CD4-positive, alpha-beta T cell (primary cell): Measurements from ENCODE around the gene SKAP1. TPM values are rescaled to one million over a fixed set of nuclear protein-coding genes. Genes with fewer than 3 reads are reported as not detected.
"Not testable (repeated sequence)": the region's sequence is repeated elsewhere in the genome, so short reads cannot be mapped to it uniquely, and the experiment has no call there.

Source experiments
- ATAC-seq: fragments of 200-7000 bp; cut with Tn5 transposase; one replicate; pipeline ENCODE4 v1.10.0; 2022; ENCODE audit warnings: mild to moderate bottlenecking; ENCODE audit not compliant: poor library complexity
- CTCF ChIA-PET: fragments of 350-600 bp; sonication (Branson Sonifier 250); formaldehyde crosslinking; loops from one replicate; lab custom pipeline; 2021; ENCODE audit warnings: antibody characterized with exemption, inconsistent platforms; lab: Charles Lee
- POLR2A ChIA-PET: fragments of 350-600 bp; sonication (Branson Sonifier 250); formaldehyde crosslinking; loops from one replicate; lab custom pipeline; 2021; ENCODE audit warnings: antibody characterized with exemption, inconsistent platforms; lab: Charles Lee
- DNase-seq, 14 experiments: peaks; one replicate each; pipeline ENCODE4 v3.0.0-alpha.2; 2013 to 2020; ENCODE audit warnings: mixed read lengths in 2 of 14
- H3K27ac ChIP-seq, 2 donors: one replicate each; pipeline versions ENCODE4 v1.5.1 to v1.7.0; 2013; ENCODE audit warnings: low read length in 2 of 2, low read depth in 1 of 2, mild to moderate bottlenecking in 1 of 2
- H3K27me3 ChIP-seq, 2 experiments: 1 replicate in 1 of 2; 2 replicates in 1 of 2; pipeline versions ENCODE4 v1.6.1 to v1.7.0; 2013; ENCODE audit warnings: low read length in 2 of 2, control low read depth in 1 of 2, mild to moderate bottlenecking in 1 of 2, moderate library complexity in 1 of 2; ENCODE audit not compliant: insufficient read depth in 2 of 2, control insufficient read depth in 1 of 2
- H3K36me3 ChIP-seq: one replicate; pipeline ENCODE4 v1.6.1; 2013; ENCODE audit warnings: low read length, control low read depth; ENCODE audit not compliant: insufficient read depth
- H3K4me1 ChIP-seq: one replicate; pipeline ENCODE4 v1.6.1; 2013; ENCODE audit warnings: low read length, control low read depth; ENCODE audit not compliant: insufficient read depth
- H3K4me3 ChIP-seq: one replicate; pipeline ENCODE4 v1.5.1; 2013; ENCODE audit warnings: mild to moderate bottlenecking, low read length, moderate library complexity
- H3K9me3 ChIP-seq, 2 experiments: 1 replicate in 1 of 2; 2 replicates in 1 of 2; pipeline versions ENCODE4 v1.6.1 to v1.7.0; 2013; ENCODE audit warnings: low read length in 2 of 2, mild to moderate bottlenecking in 2 of 2, control low read depth in 1 of 2, moderate library complexity in 1 of 2; ENCODE audit not compliant: control insufficient read depth in 1 of 2, insufficient read depth in 1 of 2
- H3K27ac Mint-ChIP-seq: one replicate; pipeline ENCODE4 v1.8.0; 2020; ENCODE audit warnings: mixed read lengths
- H3K27me3 Mint-ChIP-seq: one replicate; pipeline ENCODE4 v1.8.0; 2021; ENCODE audit warnings: mixed read lengths
- H3K36me3 Mint-ChIP-seq: one replicate; pipeline ENCODE4 v1.8.0; 2021; ENCODE audit warnings: low read depth, mixed read lengths
- H3K4me1 Mint-ChIP-seq: one replicate; pipeline ENCODE4 v1.8.0; 2021; ENCODE audit warnings: low read depth, mixed read lengths
- H3K4me3 Mint-ChIP-seq: one replicate; pipeline ENCODE4 v1.8.0; 2020; ENCODE audit warnings: mild to moderate bottlenecking, mixed read lengths
- H3K9me3 Mint-ChIP-seq: one replicate; pipeline ENCODE4 v1.8.0; 2020; ENCODE audit warnings: mixed read lengths
- CTCF ChIP-seq: fragments of 200-600 bp; IDR thresholded peaks from one replicate; pipeline ENCODE4 v1.8.0; 2022; ENCODE audit warnings: antibody characterized with exemption, mild to moderate bottlenecking
- intact Hi-C, 2 experiments: fragments of 100-400 bp; cut with DNase I in 1 of 2; cut with micrococcal nuclease in 1 of 2; formaldehyde crosslinking; loops; one replicate each; pipeline versions ENCODE4 v1.15.1 to v1.9.0; 2023 to 2025; cut with DNase I, micrococcal nuclease
- total RNA-seq, 174 experiments: library from RNA in 2 of 174; stranded (reverse) in 2 of 174; gene quantifications; one replicate each; pipeline ENCODE4 v1.2.3 and lab custom pipeline; 2021 to 2026

The SKAP1 gene
- total RNA-seq, 2 experiments from 2014 or later: 92.0 to 95.1 TPM

DNA sequence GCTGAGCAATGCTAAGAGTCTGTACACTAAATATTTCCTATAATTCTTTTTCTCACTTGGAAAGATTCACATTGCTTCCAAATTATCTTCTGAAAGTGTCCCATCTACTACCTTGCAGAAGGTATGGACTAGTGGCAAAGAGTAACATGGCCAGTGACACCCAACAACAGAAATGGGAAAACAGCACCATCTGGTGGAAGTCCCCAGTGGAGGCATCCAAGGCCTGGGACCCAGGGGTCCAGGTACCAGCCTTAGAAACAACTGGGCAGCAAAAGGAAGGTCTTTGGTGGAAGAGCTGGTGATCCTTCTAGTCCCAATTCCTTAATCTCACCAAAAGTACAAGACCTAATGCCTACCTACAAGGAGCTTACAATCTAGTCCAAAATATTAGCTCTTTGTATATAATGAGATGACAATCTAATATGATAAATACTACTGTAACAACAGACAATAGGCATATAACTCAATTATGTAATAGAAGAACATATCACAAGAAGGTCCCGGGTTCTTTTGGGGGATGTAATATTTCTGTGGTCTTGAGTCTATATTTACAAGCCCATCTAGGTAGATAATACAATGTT lies 55.3 kb downstream of the SKAP1 start:
- Mint-ChIP-seq H3K27ac (peak overlapping the region; percentile 42), H3K27me3 (no peaks in the 10 kb centered on the region)
- intact Hi-C loops: no loop called here

GRCh38 chr17:48373883-48374282 lies 56.1 kb downstream of the SKAP1 start:
- intact Hi-C loops: no loop called here

More for the DNA sequence above, 55.3 kb downstream of the SKAP1 start:
- peak in 8 of 14 experiments; percentile 3 to 59 (median 30) for DNase-seq
- Mint-ChIP-seq H3K9me3 (no peaks in the 10 kb centered on the region), H3K4me1 (peaks cover 39% of the 10 kb centered on the region), H3K4me3 (no peak overlapping the region), H3K36me3 (peaks cover 16% of the 10 kb centered on the region)
- POLR2A ChIA-PET: no interaction called here
- ATAC-seq: peak; percentile 55
- peak; percentile 39 for TF ChIP-seq CTCF
- CTCF ChIA-PET: interaction anchor here (1.4 to 1.6 kb wide), 2 partner anchors 22 to 82 kb away, joined by 3 to 4 read pairs; no protein-coding TSS in a partner anchor
- H3K9me3 ChIP-seq: no peaks in the 10 kb centered on the region
- H3K27me3 ChIP-seq: no peaks in the 10 kb centered on the region
- no peak overlapping the region for H3K4me3 ChIP-seq
- H3K4me1 ChIP-seq: peaks cover 25% of the 10 kb centered on the region
- H3K36me3 ChIP-seq: peaks cover 41% of the 10 kb centered on the region
- no peak overlapping the region for H3K27ac ChIP-seq

GRCh38 chr17:48373130-48373830 lies 56.7 kb downstream of the SKAP1 start:
- TF ChIP-seq CTCF: no peak
- Mint-ChIP-seq H3K4me1 (peaks cover 53% of the 10 kb centered on the region), H3K4me3 (no peak overlapping the region), H3K27me3 (no peaks in the 10 kb centered on the region), H3K9me3 (no peaks in the 10 kb centered on the region), H3K36me3 (peaks cover 21% of the 10 kb centered on the region), H3K27ac (peak overlapping the region; percentile 21)
- POLR2A ChIA-PET: interaction anchor here (0.7 to 1.4 kb wide), 2 partner anchors 11 to 329 kb away, joined by 4 to 5 read pairs; no protein-coding TSS in a partner anchor
- H3K4me1 ChIP-seq: peaks cover 18% of the 10 kb centered on the region
- peaks cover 43% of the 10 kb centered on the region for H3K36me3 ChIP-seq
- no peaks in the 10 kb centered on the region for H3K9me3 ChIP-seq
- no peak overlapping the region for H3K4me3 ChIP-seq
- no peaks in the 10 kb centered on the region for H3K27me3 ChIP-seq
- intact Hi-C loops: no loop called here
- H3K27ac ChIP-seq: no peak overlapping the region
- ATAC-seq (no peak), DNase-seq (no peak)
- CTCF ChIA-PET: interaction anchor here (1.1 to 1.6 kb wide), 2 partner anchors 21 to 84 kb away, joined by 3 read pairs; no protein-coding TSS in a partner anchor

More at GRCh38 chr17:48373883-48374282, 56.1 kb downstream of the SKAP1 start:
- H3K4me3 ChIP-seq: no peak overlapping the region
- ChIA-PET POLR2A (interaction anchor here (0.7 to 1.4 kb wide), 2 partner anchors 12 to 329 kb away, joined by 4 to 5 read pairs; no protein-coding TSS in a partner anchor), CTCF (interaction anchor here (1.1 kb wide), 1 partner anchor 84 kb away, joined by 3 read pairs; no protein-coding TSS in a partner anchor)
- H3K4me1 ChIP-seq: peaks cover 23% of the 10 kb centered on the region
- H3K4me3 Mint-ChIP-seq: no peak overlapping the region
- no peak for DNase-seq
- no peak overlapping the region for H3K27ac ChIP-seq
- H3K36me3 ChIP-seq: peaks cover 41% of the 10 kb centered on the region
- H3K36me3 Mint-ChIP-seq: peaks cover 20% of the 10 kb centered on the region
- H3K4me1 Mint-ChIP-seq: peaks cover 47% of the 10 kb centered on the region
- no peaks in the 10 kb centered on the region for H3K27me3 ChIP-seq
- H3K9me3 Mint-ChIP-seq: no peaks in the 10 kb centered on the region
- H3K27me3 Mint-ChIP-seq: no peaks in the 10 kb centered on the region
- no peak for TF ChIP-seq CTCF
- no peak for ATAC-seq
- peak overlapping the region; percentile 21 for H3K27ac Mint-ChIP-seq
- H3K9me3 ChIP-seq: no peaks in the 10 kb centered on the region

DNA sequence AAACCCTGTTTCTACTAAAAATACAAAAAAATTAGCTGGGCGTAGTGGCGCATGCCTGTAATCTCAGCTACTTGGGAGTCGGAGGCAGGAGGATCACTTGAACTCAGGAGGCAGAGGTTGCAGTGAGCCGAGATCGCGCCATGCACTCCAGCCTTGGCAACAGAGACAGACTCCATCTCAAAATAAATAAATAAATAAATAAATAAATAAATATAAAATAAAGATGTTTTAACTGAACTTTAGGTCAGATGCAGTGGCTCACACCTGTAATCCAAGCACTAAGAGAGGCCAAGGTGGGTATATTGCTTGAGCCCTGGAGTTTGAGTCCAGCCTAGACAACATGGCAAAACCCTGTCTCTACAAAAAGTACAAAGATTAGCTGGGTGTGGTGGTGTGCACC lies 61.0 kb downstream of the SKAP1 start:
- H3K9me3 Mint-ChIP-seq, H3K9me3 ChIP-seq, H3K4me3 ChIP-seq, DNase-seq, H3K27ac ChIP-seq, H3K27ac Mint-ChIP-seq, intact Hi-C loops, H3K4me3 Mint-ChIP-seq, H3K27me3 Mint-ChIP-seq, H3K4me1 ChIP-seq, H3K27me3 ChIP-seq, ATAC-seq: not testable (repeated sequence)
- peaks cover 70% of the 10 kb centered on the region for H3K4me1 Mint-ChIP-seq
- ChIA-PET CTCF (interaction anchor here (1.6 to 2.3 kb wide), 3 partner anchors 9 to 88 kb away, joined by 3 to 6 read pairs (median 5); no protein-coding TSS in a partner anchor), POLR2A (interaction anchor here (1.1 to 2.3 kb wide), 3 partner anchors 10 to 17 kb away, joined by 3 to 9 read pairs (median 3); no protein-coding TSS in a partner anchor)
- peaks cover 50% of the 10 kb centered on the region for H3K36me3 Mint-ChIP-seq
- H3K36me3 ChIP-seq: peaks cover 37% of the 10 kb centered on the region
